ENCODE results near the gene SIRPA.

- TF ChIP-seq CTCF (IDR thresholded peaks at IDR 0.05; ENCODE audit: insufficient read depth, low read depth, low read length) (no peak), EZH2 (IDR thresholded peaks at IDR 0.05; ENCODE audit: insufficient read depth, low read length) (no peak)
Observed at GRCh38 chr20:1866834-1867233, 28.4 kb upstream of the SIRPA start.
